Stromal cell of bone marrow (primary cell): ENCODE results near the gene AFP.

Experiments used
- DNase-seq: peaks from one replicate; pipeline ENCODE4 v3.0.0-alpha.2; 2012; ENCODE audit warnings: low read depth

The AFP gene

DNA sequence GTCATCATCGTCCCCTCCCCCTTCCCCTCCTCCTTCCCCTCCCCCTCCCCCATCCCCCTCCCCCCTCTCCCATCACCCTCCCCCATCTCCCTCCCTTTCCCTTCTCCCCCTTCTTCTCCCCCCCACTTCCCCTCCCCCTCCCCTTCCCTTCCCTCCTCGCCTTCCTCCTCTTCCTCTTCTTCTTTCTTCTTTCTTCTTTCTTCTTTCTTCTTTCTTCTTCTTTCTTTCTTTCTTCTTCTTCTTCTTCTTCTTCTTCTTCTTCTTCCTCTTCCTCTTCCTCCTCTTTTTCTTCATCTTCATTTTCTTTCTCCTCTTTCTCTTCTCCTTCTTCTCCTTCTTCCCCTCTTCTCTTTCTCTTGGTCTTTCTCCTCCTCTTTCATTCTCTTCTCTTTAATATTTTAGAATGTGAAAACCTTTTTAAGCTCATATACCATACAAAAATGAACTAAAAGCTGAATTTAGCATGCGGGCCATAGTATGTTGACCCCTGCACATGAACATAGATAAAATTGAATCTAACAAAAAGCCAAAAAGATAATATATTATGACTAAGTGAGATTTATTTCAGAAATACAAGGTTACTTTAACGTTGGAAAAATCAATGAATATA lies 25.0 kb downstream of the AFP start:
- DNase-seq, result no peak

DNA sequence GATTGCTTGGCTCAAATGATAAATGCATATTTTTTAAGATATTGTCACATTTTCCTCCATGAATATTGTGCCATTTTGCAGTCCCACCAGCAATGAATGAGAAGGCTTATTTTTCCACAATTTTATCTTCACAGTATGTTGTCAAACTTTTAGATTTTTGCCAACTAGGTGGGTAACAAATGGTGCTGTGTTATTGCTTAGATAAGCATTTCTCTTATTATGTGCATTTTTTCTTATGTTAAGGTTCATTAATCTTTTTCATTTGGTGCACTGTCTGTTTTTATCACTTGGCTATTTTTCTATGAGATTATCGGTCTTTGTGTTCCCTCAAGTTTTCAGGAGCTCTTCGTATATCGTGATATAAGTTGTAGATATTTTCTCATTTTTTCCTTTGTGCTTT lies 32.1 kb downstream of the AFP start:
- no peak for DNase-seq

DNA sequence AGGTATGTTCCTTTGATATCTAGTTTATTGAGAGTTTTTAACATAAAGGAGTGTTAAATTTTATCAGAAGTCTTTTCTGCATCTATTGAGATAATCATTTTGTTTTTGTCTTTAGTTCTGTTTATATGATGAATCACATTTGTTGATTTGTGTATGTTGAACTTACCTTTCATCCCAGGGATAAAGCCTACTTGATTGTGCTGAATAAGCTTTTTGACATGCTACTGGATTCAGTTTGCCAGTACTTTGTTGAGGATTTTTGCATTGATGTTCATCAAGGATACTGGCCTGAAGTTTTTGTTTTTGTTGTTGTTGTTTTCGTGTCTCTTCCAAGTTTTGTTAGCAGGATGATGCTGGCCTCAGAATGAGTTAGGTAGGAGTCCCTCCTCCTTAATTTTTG lies 34.7 kb downstream of the AFP start:
- no peak for DNase-seq

DNA sequence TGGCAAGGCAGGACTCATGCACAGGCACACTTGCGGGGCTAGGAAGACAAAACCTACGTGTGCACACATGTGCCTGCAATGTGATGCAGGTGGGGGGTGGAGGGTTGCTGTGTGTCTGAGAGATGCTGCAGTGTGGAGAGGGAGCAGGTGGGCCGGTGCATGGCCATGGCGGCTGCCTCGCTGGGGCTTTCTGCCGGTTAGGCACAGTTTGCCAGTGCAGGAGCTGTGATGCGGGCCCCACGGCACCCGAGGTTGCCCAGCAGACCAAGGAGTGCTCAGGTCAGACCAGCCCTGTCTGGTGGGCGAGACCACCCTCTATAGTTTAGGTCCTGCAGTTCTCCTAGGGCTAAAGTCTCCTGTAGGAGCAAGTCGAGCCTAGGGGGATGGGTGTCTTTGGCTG lies 41.2 kb downstream of the AFP start:
- no peak for DNase-seq

DNA sequence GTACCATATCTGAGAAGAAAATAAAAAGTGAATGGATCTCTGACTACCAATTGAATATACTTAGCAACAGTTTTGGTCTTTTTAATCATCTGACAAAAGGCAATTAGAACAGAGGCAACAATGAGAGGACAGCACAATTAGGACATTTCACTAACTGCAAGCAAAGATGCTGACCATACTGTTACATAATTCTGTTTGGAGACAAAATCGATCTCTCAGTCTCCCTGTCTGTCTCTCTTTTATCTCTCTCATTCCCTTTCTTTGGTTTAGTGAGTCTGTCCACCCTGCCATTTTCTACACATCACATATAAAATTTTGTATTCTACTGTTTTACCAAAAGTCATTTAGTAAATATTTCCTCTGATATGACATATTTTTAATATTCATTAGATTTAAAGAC lies 43.3 kb downstream of the AFP start:
- no peak for DNase-seq

DNA sequence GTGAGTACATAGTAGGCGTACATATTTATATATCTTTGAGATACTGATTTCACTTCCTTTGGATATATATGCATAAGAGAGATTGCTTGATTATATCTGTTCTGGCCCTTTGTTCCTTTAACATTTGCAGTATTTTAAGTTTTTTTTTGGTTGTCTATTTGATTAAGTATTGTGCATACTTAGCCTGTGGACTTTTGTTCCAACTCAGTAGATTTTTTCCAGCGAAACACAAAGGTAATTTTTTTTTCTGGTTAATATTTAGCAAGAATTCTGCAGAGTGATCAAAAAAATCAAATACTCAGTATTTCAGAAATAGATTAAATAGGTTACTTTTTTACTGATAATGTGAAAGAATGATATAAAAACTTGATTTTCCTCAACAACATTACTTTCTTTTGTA lies 45.3 kb downstream of the AFP start, which contains the start of gene AFM:
Gene AFM (plus strand): TSS at position 388 of the 400 bp plus-strand sequence. CDS start 31 bp downstream, outside the sequence.
- DNase-seq, result no peak

DNA sequence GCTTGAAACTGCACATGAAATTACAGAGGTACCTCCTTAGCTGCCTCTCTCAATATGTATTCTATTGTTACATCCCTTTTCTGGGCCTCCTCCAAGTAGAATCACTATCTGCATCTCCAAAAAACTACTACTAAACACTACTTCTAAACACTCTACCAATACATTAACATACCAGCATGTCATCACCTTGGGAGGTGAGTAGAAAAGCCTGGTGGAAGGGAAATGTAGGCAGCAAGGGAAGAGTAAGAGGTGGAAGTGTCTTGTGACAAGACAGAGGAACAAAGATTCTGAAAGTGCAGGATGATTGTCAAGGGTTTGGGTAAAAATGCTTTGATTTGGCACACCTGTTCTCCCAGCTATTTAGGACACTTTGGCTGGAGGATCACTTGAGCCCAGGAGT lies 49.1 kb downstream of the AFP start:
- no peak for DNase-seq

DNA sequence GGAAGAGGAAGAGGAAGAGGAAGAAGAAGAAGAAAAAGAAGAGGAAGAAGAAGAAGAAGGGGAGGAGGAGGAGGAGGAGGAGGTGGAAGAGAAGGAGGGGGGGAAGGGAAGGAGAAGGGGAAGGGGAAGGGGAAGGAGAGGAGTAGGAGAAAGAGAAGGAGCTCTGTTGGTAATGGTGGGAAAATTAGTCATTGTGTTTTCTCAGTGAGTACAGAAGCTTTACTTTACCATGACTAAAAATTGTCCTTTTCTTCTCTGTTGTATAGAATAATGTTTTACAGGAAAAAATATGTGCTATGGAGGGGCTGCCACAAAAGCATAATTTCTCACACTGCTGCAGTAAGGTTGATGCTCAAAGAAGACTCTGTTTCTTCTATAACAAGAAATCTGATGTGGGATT lies 49.6 kb downstream of the AFP start:
- no peak for DNase-seq

DNA sequence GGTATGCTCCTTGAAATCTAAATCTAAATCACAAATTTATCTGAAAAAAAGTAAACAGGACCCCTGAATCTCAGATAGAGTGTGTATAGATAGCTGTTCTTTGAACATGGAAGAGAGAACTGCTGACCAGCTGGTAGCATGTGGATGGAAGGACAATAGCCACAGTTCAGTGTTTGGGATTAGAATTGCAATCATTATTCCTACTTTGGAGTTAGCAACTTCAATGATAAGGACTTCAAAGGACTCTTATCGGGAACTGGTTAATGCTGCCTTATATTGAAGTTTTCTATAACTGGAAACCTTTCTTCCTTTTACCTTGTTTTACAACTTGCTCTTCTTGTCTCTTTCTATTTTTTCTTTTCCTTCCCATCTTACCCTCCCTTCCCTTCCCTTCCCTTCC lies 50.5 kb downstream of the AFP start:
- no peak for DNase-seq

DNA sequence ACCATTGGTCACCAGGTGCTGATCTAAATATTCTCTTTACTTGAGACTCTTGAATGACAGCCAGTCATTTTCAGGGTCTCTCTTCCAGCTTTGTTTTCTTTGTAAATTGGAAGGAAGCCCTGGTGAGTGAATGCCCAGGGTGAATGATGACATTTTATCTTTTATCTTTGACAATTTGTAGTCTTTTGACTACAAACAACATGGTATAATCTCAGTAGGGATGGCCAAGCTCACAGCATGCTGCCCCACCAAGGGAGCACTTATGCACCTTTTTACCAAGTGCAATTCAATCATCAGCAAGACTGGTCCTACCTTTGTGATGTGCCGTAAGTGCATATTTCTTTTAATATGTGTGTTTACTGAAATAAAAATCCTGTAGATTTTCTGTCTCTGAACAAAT lies 51.2 kb downstream of the AFP start:
- no peak for DNase-seq

DNA sequence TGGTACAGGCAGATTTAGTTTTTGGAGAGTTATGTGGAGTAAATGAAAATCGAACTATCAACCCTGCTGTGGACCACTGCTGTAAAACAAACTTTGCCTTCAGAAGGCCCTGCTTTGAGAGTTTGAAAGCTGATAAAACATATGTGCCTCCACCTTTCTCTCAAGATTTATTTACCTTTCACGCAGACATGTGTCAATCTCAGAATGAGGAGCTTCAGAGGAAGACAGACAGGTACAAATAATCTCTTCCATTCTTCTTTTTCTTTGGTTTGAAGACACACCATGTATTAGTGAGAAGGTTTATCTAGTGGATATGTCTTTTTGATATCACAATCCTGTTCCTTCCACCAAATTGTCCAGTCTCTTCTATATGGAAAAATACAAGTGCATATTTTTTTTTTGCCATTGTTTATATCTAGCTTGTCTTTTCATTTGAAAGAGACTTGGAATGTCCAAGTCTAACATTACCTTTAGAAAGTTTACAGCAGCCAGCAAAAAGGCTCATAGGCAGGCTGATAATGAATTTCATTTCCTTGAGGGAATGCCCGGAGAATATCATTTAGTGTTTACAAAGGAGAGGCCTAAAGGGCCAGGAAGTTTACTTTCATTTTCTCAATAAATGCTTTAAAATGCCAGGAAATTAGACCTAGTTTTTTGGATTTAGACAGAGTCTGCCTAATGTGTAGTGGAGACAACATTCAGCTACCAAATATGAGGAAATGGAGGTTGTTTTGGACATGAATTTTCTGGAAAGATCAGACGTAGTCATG lies 64.2 kb downstream of the AFP start:
- no peak for DNase-seq

DNA sequence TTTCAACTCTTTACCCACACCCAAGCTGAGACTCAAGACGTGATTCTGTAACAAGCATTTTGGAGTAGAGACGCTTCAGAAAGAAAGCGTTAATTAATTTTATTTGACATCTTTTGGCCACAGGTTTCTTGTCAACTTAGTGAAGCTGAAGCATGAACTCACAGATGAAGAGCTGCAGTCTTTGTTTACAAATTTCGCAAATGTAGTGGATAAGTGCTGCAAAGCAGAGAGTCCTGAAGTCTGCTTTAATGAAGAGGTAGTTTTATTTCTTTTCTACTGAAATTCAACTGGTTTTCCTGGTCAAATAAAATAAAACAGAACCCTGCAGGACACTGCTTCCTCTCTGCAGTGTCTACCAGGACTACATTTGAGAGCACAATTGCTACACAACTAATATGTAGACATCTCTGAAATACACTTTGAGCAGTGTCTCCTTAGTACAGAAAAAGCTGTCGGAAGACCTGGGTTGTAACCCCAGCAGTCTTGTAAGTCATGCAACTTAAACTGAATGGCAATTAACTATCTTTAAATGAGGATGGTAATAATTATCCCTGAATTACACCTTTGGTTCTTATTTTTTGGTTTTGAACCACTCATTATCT lies 65.7 kb downstream of the AFP start:
- no peak for DNase-seq

DNA sequence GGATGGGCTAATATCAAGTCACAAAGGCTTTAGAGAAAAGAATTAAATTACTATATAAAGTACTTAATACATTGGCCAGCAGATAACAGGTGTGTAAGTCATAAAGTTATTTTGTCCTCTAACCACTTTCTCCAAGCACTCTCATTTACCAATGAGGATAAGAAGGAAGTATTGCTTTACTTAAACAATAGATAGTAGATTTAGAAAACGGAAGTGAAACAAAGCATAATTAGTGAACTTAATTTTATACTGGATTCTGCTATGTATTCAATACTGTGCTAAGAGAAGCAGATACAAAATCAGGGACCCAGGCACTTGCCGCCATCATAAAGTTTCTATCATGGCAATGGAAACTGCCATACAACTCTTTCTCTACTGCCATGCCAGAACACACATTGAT lies 69.5 kb downstream of the AFP start:
- no peak for DNase-seq
